ENCODE results near the gene EPHA6.

Gene EPHA6

DNA sequence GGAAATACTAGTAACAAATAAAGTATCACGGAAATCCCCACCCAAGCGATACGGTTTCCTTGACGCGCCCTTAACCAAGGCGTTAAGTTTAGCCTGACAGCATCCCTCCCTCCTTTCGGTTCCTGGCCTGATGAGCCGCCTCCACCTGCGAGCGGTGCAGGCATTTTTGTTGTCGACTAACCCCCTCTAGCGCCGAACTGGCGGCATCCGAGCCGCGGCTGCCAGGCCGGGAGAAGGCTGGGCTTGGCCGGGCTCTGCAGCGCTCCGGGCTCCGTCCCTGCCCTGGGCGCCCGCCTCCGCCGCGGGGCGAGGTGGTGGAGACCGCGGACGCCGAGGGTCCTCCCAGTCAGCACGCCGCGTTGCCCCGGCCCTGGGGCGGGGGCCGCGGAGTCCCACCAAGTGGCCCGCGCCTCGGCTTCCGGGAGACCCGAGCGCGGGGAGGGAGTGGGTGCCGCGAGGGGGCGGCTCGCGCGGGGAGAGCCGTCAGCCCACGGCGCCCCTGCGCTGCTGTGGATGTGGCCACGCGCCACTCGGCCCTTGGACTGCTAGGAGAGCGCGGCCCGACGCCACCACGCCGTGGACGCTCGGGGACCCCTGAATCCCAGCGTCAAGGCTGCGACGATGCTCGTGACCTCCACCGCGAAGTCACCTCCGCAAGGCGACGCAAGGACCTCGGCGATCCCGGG, 1.1 kb upstream of the EPHA6 start:
- peak overlapping the region; percentile 61 for H3K4me3 ChIP-seq (ENCODE audit: low read length)
- TF ChIP-seq, protein P1, sequence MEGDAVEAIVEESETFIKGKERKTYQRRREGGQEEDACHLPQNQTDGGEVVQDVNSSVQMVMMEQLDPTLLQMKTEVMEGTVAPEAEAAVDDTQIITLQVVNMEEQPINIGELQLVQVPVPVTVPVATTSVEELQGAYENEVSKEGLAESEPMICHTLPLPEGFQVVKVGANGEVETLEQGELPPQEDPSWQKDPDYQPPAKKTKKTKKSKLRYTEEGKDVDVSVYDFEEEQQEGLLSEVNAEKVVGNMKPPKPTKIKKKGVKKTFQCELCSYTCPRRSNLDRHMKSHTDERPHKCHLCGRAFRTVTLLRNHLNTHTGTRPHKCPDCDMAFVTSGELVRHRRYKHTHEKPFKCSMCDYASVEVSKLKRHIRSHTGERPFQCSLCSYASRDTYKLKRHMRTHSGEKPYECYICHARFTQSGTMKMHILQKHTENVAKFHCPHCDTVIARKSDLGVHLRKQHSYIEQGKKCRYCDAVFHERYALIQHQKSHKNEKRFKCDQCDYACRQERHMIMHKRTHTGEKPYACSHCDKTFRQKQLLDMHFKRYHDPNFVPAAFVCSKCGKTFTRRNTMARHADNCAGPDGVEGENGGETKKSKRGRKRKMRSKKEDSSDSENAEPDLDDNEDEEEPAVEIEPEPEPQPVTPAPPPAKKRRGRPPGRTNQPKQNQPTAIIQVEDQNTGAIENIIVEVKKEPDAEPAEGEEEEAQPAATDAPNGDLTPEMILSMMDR (conservative IDR thresholded peaks at IDR 0.05; ENCODE audit: low read depth, low read length): peak; percentile 69
- peak; percentile 48 for DNase-seq (ENCODE audit: low read depth)

DNA sequence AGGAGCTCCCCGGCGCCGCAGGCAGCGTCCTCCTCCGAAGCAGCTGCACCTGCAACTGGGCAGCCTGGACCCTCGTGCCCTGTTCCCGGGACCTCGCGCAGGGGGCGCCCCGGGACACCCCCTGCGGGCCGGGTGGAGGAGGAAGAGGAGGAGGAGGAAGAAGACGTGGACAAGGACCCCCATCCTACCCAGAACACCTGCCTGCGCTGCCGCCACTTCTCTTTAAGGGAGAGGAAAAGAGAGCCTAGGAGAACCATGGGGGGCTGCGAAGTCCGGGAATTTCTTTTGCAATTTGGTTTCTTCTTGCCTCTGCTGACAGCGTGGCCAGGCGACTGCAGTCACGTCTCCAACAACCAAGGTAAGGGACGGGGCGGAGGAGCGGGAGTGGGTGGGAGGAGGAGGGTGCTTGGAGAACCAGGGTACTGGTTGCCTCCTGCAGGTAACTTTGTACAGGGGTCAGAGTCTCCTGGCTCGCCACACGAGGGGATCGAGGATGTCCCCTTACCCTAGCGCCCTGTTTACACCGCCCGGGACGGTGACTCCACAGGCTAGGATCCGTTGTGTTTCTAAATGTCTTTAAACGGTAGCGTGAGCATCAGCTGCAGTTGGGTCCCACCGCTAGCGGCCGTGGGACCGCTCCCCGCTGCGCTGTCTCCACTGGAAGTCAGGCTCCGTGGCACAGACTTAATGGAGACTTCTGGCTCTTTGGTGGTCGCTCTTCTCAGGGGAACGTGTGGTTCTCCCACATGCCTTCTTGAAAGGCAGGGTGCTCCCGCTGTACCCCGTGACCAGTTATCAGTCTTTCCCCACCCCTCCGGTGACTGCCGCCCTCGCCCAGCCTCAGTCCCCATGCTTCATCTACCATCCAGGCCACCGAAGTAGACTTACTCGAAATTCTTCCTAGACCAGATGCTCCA, 515 bp downstream of the EPHA6 start:
- H3K4me3 ChIP-seq (ENCODE audit: low read length): peak overlapping the region; percentile 61
- TF ChIP-seq, protein P1 (conservative IDR thresholded peaks at IDR 0.05; ENCODE audit: low read depth, low read length): no peak
- no peak for DNase-seq (ENCODE audit: low read depth)

- H3K4me3 ChIP-seq (ENCODE audit: low read length): no peak overlapping the region
- TF ChIP-seq, protein P1 (conservative IDR thresholded peaks at IDR 0.05; ENCODE audit: low read depth, low read length): no peak
- DNase-seq (ENCODE audit: low read depth): peak; percentile 11
Measured at GRCh38 chr3:96831175-96831574, 16.8 kb downstream of the EPHA6 start.

- H3K4me3 ChIP-seq (ENCODE audit: low read length): no peak overlapping the region
- TF ChIP-seq, protein P1 (conservative IDR thresholded peaks at IDR 0.05; ENCODE audit: low read depth, low read length): no peak
- DNase-seq (ENCODE audit: low read depth): no peak
Measured at GRCh38 chr3:96833301-96833700, 18.9 kb downstream of the EPHA6 start.

DNA sequence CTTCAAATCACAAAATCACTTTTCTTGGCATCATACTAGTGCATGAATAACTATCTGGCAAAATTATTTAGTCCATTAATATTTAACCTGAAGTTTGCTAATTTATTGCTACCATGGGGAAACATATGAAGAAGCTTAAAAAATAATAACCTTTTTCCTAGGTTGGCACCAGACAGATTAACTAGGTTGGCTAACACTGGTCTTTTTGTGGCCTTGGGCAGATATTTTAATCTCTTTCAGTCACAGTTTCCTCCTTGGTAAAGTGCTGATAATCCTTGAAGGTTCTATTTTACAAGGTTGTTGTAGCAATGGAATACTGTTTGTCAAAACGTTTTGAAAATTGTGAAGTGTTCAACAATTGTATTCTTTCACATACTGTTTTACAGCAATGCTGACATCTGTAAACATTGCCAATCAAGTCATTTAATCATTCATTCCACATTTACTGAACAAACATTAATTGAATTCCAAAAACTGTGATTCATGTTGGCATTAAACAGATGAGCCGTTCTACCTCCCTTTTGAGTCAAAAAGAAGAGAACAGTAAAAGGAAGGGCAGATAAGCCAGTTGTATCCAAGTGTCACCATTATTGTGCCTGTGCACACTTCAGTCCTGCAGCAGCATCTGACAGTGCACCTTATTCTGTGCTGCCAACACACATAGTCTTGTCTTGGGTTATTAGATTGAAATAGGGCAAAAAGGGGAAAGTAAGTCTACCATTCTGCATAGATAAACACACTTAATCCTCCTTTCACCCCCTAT, 21.9 kb downstream of the EPHA6 start:
- no peak for DNase-seq (ENCODE audit: low read depth)
- TF ChIP-seq, protein P1 (conservative IDR thresholded peaks at IDR 0.05; ENCODE audit: low read depth, low read length): no peak
- H3K4me3 ChIP-seq (ENCODE audit: low read length): no peak overlapping the region

GRCh38 chr3:96843505-96844203, 29.3 kb downstream of the EPHA6 start:
- TF ChIP-seq, protein P1 (conservative IDR thresholded peaks at IDR 0.05; ENCODE audit: low read depth, low read length): no peak
- H3K4me3 ChIP-seq (ENCODE audit: low read length): no peak overlapping the region
- DNase-seq (ENCODE audit: low read depth): no peak

All from retinal pigment epithelial cell (primary cell).